ENCODE data around the gene MAMDC4. TPM values are rescaled to one million over a fixed set of nuclear protein-coding genes. Genes with fewer than 3 reads are reported as not detected.

The MAMDC4 gene
- total RNA-seq, 1 donor from 2014 or later: 6.1 TPM

DNA sequence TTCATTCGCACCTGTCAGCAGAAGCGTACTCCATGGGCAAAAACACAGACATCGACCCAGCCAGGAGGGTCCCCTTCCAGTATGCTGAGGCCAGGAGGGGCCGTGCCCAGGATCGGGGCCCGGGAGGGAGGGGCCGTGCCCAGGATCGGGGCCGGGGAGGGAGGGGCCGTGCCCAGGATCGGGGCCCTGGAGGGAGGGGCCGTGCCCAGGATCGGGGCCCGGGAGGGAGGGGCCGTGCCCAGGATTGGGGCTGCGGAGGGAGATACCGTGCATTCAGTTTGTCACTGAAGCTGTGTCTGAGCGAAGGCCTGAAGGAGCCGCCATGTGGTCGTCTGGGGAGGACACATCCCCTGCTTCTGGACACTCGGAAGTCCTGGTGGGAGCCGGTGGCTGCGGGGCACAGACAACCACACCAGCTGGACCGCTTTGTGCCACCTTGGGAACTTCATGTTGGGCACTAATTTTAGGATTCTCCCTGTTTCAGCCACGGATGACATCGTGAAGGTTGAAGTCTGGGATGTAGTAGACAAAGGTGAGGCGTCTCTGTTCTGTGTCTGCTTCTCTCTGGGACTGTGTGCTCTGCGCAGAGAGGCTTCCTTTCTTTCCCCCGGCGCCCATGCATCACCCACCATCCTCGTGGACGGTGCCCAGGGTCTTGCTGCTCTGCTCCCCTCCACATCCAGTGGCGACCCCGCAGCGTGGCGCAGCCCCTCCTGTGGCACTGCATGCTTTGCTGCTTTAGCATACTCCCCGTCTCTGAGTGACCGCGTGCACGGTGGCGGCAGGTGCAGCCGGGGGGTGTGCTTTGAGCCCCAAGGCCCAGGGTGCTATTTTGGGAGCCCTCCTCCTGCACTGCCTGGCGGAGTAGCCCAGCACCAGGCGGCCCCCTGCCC is 26.6 kb upstream of the MAMDC4 start:
- DNase-seq (no peak), ATAC-seq (ENCODE audit: low read depth) (no peak)
- H3K27me3 Mint-ChIP-seq: no peaks in the 10 kb centered on the region
- intact Hi-C loops (cut with micrococcal nuclease): no loop called here
- peaks cover 48% of the 10 kb centered on the region for H3K36me3 Mint-ChIP-seq (ENCODE audit: low read depth)
- POLR2A ChIA-PET: no interaction called here
- H3K4me1 Mint-ChIP-seq: peaks cover 6% of the 10 kb centered on the region
- H3K27ac Mint-ChIP-seq: no peak overlapping the region
- H3K9me3 Mint-ChIP-seq: no peaks in the 10 kb centered on the region
- no peak overlapping the region for H3K4me3 Mint-ChIP-seq
- CTCF ChIA-PET: no interaction called here
- TF ChIP-seq CTCF (IDR thresholded peaks at IDR 0.05): no peak

DNA sequence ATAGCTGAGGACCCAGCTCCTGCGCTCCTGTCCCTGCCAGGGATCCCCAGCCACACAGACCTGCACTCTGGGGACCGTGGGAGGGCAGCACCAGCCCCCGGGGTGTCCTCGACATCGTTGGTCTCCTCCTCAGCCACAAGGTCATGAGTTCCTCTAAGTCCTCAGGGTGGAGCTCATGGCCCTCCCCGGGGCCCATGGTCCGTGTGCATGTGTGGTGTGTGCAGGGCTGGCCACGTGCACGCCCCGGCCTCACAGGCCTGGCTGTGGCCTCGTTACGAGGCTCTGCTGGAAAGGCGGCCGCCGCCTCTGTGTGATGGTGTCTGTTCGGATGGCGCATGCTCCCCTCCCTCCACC is 26.0 kb upstream of the MAMDC4 start:
- POLR2A ChIA-PET: no interaction called here
- ATAC-seq (ENCODE audit: low read depth) (no peak), DNase-seq (no peak)
- intact Hi-C loops (cut with micrococcal nuclease): no loop called here
- H3K9me3 Mint-ChIP-seq: no peaks in the 10 kb centered on the region
- peaks cover under 1% of the 10 kb centered on the region for H3K4me1 Mint-ChIP-seq
- no peak for TF ChIP-seq CTCF (IDR thresholded peaks at IDR 0.05)
- CTCF ChIA-PET: no interaction called here
- H3K27me3 Mint-ChIP-seq: no peaks in the 10 kb centered on the region
- H3K36me3 Mint-ChIP-seq (ENCODE audit: low read depth): peaks cover 47% of the 10 kb centered on the region
- no peak overlapping the region for H3K27ac Mint-ChIP-seq
- H3K4me3 Mint-ChIP-seq: no peak overlapping the region

GRCh38 chr9:136826703-136827582 is 25.2 kb upstream of the MAMDC4 start:
- Mint-ChIP-seq H3K4me3 (no peak overlapping the region), H3K27ac (no peak overlapping the region), H3K36me3 (ENCODE audit: low read depth) (peaks cover 55% of the 10 kb centered on the region), H3K27me3 (no peaks in the 10 kb centered on the region), H3K9me3 (no peaks in the 10 kb centered on the region), H3K4me1 (no peaks in the 10 kb centered on the region)
- CTCF ChIA-PET: no interaction called here
- DNase-seq: no peak
- ATAC-seq (ENCODE audit: low read depth): no peak
- POLR2A ChIA-PET: interaction anchor here (0.7 kb wide), 1 partner anchor 114 kb away, joined by 3 read pairs; no protein-coding TSS in a partner anchor
- no peak for TF ChIP-seq CTCF (IDR thresholded peaks at IDR 0.05)
- intact Hi-C loops (cut with micrococcal nuclease): no loop called here

- ChIA-PET POLR2A (interaction anchor here (0.7 kb wide), 1 partner anchor 115 kb away, joined by 3 read pairs; no protein-coding TSS in a partner anchor), CTCF (no interaction called here)
- intact Hi-C loops (cut with micrococcal nuclease): no loop called here
- DNase-seq (no peak), ATAC-seq (ENCODE audit: low read depth) (no peak)
- no peak for TF ChIP-seq CTCF (IDR thresholded peaks at IDR 0.05)
- no peak overlapping the region for H3K4me3 Mint-ChIP-seq
- H3K9me3 Mint-ChIP-seq: no peaks in the 10 kb centered on the region
- no peak overlapping the region for H3K27ac Mint-ChIP-seq
- H3K36me3 Mint-ChIP-seq (ENCODE audit: low read depth): peaks cover 62% of the 10 kb centered on the region
- H3K4me1 Mint-ChIP-seq: no peaks in the 10 kb centered on the region
- H3K27me3 Mint-ChIP-seq: no peaks in the 10 kb centered on the region
These were observed 24.2 kb upstream of the MAMDC4 start for GRCh38 chr9:136827794-136828473.
